ENCODE data around the gene KCNMA1. TPM values are rescaled to one million over a fixed set of nuclear protein-coding genes. Genes with fewer than 3 reads are reported as not detected.

Gene KCNMA1
- total and polyA plus RNA-seq, 9 of the 15 experiments (the other 6 are each of a cell fraction or from before 2014, with no cell fraction given) = 0.01 to 0.95 (median 0.15) TPM; not detected in 4

DNA sequence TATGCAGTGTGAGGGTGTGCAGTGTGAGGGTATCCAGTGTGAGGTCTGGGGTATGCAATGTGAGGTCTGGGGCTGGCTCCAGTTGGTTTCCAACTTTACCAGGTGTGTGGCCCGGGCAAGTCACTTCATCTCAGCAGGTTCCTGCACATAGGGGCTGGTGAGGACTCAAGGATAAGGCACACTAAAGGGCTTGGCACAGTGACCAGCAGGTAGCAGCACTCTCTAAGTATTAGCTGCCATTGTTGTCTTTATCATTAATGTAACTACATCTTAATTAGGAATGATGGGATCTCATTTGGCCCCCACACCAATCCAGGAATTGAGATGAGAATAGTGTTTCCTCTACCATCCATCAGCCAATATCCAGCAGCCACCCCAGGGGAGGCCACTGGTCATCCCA is 117.3 kb downstream of the KCNMA1 start:
- no peaks in the 10 kb centered on the region for H3K4me1 ChIP-seq (replicated peaks in 1 of 2; ENCODE audit: control insufficient read depth in 2 of 2, insufficient read depth in 2 of 2, low read length in 2 of 2)
- H3K27ac ChIP-seq (ENCODE audit: extremely low read depth, low read depth, low read length) = no peak overlapping the region
- peaks cover 11% of the 10 kb centered on the region; the same call in 1 of the 2 replicates for H4K20me1 ChIP-seq (replicated peaks; ENCODE audit: control insufficient read depth, insufficient read depth, low read length)
- H3K79me2 ChIP-seq (ENCODE audit: control insufficient read depth, insufficient read depth, low read length) = no peaks in the 10 kb centered on the region
- FAIRE-seq (no peak), ATAC-seq (no peak), DNase-seq (ENCODE audit: extremely low read depth in 1 of 4, low spot score in 3 of 4) (no peak)
- H3K27me3 ChIP-seq (ENCODE audit: control insufficient read depth in 2 of 2, insufficient read depth in 2 of 2, low read length in 2 of 2) = peaks cover 0 to 21% of the 10 kb centered on the region in 2 experiments; a peak in 2 of 5 replicates
- CTCF ChIA-PET (ENCODE audit: low intra/inter-chr PET ratio) = interaction anchor here (0.7 kb wide), 1 partner anchor 121 kb away, joined by 3 read pairs; no protein-coding TSS in a partner anchor
- no peak overlapping the region for H3K9ac ChIP-seq (ENCODE audit: insufficient read depth in 1 of 2, low read depth in 2 of 2, low read length in 2 of 2)
- BruUV-seq (replicated peaks) = no TSS peak
- no peak overlapping the region for H2AFZ ChIP-seq (ENCODE audit: low read depth, low read length)
- in situ Hi-C loops (cut with MboI) = no loop called here
- intact Hi-C loops (cut with micrococcal nuclease) = no loop called here
- no peaks in the 10 kb centered on the region for H3K9me1 ChIP-seq (ENCODE audit: control insufficient read depth, insufficient read depth, low read length)
- WGBS (ENCODE audit: insufficient coverage, low coverage, missing lambda C conversion rate) = 0% methylated on average over 1 of the region's 1 CpG
- H3K9me3 ChIP-seq (replicated peaks; ENCODE audit: control insufficient read depth, insufficient read depth, low read depth, low read length) = no peaks in the 10 kb centered on the region
- POLR2A ChIA-PET = no interaction called here
- H3K4me3 ChIP-seq = no peak overlapping the region
- H3K36me3 ChIP-seq (ENCODE audit: control insufficient read depth, insufficient read depth, low read length) = no peaks in the 10 kb centered on the region
- no peak overlapping the region for H3K4me2 ChIP-seq (ENCODE audit: insufficient read depth, low read length)
- TF ChIP-seq, protein P1, sequence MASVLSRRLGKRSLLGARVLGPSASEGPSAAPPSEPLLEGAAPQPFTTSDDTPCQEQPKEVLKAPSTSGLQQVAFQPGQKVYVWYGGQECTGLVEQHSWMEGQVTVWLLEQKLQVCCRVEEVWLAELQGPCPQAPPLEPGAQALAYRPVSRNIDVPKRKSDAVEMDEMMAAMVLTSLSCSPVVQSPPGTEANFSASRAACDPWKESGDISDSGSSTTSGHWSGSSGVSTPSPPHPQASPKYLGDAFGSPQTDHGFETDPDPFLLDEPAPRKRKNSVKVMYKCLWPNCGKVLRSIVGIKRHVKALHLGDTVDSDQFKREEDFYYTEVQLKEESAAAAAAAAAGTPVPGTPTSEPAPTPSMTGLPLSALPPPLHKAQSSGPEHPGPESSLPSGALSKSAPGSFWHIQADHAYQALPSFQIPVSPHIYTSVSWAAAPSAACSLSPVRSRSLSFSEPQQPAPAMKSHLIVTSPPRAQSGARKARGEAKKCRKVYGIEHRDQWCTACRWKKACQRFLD (CRISPR knock-in tag; IDR thresholded peaks at IDR 0.05) = no peak
- no peak for TF ChIP-seq NFATC3 (IDR thresholded peaks at IDR 0.05)
- TF ChIP-seq, protein P2, sequence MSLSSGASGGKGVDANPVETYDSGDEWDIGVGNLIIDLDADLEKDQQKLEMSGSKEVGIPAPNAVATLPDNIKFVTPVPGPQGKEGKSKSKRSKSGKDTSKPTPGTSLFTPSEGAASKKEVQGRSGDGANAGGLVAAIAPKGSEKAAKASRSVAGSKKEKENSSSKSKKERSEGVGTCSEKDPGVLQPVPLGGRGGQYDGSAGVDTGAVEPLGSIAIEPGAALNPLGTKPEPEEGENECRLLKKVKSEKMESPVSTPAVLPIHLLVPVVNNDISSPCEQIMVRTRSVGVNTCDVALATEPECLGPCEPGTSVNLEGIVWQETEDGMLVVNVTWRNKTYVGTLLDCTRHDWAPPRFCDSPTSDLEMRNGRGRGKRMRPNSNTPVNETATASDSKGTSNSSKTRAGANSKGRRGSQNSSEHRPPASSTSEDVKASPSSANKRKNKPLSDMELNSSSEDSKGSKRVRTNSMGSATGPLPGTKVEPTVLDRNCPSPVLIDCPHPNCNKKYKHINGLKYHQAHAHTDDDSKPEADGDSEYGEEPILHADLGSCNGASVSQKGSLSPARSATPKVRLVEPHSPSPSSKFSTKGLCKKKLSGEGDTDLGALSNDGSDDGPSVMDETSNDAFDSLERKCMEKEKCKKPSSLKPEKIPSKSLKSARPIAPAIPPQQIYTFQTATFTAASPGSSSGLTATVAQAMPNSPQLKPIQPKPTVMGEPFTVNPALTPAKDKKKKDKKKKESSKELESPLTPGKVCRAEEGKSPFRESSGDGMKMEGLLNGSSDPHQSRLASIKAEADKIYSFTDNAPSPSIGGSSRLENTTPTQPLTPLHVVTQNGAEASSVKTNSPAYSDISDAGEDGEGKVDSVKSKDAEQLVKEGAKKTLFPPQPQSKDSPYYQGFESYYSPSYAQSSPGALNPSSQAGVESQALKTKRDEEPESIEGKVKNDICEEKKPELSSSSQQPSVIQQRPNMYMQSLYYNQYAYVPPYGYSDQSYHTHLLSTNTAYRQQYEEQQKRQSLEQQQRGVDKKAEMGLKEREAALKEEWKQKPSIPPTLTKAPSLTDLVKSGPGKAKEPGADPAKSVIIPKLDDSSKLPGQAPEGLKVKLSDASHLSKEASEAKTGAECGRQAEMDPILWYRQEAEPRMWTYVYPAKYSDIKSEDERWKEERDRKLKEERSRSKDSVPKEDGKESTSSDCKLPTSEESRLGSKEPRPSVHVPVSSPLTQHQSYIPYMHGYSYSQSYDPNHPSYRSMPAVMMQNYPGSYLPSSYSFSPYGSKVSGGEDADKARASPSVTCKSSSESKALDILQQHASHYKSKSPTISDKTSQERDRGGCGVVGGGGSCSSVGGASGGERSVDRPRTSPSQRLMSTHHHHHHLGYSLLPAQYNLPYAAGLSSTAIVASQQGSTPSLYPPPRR (CRISPR knock-in tag; IDR thresholded peaks at IDR 0.05; ENCODE audit: borderline replicate concordance) = no peak
- TF ChIP-seq OTX1 (CRISPR knock-in tag; IDR thresholded peaks at IDR 0.05) = no peak
- TF ChIP-seq ZNF644 (tag; IDR thresholded peaks at IDR 0.05; ENCODE audit: low read depth) = no peak
- TF ChIP-seq WHSC1 (IDR thresholded peaks at IDR 0.05; ENCODE audit: low read length) = no peak
- TF ChIP-seq, protein P3, sequence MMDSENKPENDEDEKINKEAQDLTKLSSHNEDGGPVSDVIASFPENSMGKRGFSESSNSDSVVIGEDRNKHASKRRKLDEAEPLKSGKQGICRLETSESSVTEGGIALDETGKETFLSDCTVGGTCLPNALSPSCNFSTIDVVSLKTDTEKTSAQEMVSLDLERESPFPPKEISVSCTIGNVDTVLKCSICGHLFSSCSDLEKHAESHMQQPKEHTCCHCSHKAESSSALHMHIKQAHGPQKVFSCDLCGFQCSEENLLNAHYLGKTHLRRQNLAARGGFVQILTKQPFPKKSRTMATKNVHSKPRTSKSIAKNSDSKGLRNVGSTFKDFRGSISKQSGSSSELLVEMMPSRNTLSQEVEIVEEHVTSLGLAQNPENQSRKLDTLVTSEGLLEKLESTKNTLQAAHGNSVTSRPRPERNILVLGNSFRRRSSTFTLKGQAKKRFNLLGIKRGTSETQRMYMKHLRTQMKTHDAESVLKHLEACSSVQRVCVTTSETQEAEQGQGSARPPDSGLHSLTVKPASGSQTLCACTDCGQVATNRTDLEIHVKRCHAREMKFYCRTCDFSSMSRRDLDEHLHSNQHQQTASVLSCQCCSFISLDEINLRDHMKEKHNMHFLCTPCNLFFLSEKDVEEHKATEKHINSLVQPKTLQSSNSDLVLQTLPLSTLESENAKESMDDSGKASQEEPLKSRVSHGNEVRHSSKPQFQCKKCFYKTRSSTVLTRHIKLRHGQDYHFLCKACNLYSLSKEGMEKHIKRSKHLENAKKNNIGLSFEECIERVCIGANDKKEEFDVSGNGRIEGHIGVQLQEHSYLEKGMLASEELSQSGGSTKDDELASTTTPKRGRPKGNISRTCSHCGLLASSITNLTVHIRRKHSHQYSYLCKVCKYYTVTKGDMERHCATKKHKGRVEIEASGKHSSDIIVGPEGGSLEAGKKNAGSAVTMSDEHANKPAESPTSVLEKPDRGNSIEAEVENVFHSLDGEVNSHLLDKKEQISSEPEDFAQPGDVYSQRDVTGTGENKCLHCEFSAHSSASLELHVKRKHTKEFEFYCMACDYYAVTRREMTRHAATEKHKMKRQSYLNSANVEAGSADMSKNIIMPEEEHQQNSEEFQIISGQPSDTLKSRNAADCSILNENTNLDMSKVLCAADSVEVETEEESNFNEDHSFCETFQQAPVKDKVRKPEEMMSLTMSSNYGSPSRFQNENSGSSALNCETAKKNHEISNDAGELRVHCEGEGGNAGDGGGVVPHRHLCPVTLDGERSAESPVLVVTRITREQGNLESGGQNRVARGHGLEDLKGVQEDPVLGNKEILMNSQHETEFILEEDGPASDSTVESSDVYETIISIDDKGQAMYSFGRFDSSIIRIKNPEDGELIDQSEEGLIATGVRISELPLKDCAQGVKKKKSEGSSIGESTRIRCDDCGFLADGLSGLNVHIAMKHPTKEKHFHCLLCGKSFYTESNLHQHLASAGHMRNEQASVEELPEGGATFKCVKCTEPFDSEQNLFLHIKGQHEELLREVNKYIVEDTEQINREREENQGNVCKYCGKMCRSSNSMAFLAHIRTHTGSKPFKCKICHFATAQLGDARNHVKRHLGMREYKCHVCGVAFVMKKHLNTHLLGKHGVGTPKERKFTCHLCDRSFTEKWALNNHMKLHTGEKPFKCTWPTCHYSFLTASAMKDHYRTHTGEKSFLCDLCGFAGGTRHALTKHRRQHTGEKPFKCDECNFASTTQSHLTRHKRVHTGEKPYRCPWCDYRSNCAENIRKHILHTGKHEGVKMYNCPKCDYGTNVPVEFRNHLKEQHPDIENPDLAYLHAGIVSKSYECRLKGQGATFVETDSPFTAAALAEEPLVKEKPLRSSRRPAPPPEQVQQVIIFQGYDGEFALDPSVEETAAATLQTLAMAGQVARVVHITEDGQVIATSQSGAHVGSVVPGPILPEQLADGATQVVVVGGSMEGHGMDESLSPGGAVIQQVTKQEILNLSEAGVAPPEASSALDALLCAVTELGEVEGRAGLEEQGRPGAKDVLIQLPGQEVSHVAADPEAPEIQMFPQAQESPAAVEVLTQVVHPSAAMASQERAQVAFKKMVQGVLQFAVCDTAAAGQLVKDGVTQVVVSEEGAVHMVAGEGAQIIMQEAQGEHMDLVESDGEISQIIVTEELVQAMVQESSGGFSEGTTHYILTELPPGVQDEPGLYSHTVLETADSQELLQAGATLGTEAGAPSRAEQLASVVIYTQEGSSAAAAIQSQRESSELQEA (IDR thresholded peaks at IDR 0.05; ENCODE audit: low read depth) = no peak
- no peak for TF ChIP-seq BMI1 (IDR thresholded peaks at IDR 0.05; ENCODE audit: low read length)
- no peak for TF ChIP-seq PURB (CRISPR knock-in tag; IDR thresholded peaks at IDR 0.05; ENCODE audit: low read depth)
